ENCODE measurements around the gene RPS6KA5.

RPS6KA5 gene

DNA sequence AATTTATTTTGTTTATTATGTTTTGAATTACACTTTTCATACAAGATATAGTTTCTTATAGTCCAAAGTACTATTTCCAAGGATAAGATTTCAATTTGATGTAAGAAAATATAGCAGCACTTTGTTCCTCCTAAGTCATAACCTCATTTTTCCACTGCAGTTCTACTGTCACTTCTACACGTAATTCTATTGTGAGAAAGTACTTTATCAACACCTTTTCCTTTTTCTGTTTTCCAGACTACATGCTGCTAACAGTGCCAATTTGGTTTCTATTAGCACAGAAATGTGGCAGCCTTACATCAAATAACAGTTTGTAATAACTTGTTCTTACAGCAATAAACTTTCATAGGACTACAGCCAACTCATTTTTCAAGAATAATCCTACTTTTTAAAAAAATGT is 45.0 kb downstream of the RPS6KA5 start:
- no peak overlapping the region for H3K27ac ChIP-seq
- TF ChIP-seq, protein P1, sequence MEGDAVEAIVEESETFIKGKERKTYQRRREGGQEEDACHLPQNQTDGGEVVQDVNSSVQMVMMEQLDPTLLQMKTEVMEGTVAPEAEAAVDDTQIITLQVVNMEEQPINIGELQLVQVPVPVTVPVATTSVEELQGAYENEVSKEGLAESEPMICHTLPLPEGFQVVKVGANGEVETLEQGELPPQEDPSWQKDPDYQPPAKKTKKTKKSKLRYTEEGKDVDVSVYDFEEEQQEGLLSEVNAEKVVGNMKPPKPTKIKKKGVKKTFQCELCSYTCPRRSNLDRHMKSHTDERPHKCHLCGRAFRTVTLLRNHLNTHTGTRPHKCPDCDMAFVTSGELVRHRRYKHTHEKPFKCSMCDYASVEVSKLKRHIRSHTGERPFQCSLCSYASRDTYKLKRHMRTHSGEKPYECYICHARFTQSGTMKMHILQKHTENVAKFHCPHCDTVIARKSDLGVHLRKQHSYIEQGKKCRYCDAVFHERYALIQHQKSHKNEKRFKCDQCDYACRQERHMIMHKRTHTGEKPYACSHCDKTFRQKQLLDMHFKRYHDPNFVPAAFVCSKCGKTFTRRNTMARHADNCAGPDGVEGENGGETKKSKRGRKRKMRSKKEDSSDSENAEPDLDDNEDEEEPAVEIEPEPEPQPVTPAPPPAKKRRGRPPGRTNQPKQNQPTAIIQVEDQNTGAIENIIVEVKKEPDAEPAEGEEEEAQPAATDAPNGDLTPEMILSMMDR (IDR thresholded peaks at IDR 0.05) = no peak
- TF ChIP-seq ZFX (IDR thresholded peaks at IDR 0.05; ENCODE audit: borderline replicate concordance) = no peak

DNA sequence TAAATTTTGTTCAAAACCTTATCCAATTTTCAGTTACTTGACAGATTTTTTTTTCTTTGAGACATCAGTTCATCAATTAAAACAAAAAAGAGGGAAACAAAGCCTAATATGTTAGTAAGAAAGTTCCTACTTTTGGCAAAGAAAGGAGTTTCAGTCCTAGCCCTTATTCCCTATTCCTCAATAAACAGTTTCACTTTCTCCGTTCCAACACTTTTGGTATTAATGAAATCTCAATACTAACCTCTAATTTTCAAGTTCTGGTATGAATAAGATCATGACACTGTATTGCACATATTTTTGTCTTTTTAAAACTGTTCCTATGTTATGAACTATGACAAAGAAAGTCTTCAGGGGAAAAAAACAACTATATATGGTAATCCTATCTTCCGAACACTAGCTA is 48.4 kb downstream of the RPS6KA5 start:
- H3K27ac ChIP-seq = no peak overlapping the region
- TF ChIP-seq, protein P1 (IDR thresholded peaks at IDR 0.05) = no peak
- no peak for TF ChIP-seq ZFX (IDR thresholded peaks at IDR 0.05; ENCODE audit: borderline replicate concordance)

DNA sequence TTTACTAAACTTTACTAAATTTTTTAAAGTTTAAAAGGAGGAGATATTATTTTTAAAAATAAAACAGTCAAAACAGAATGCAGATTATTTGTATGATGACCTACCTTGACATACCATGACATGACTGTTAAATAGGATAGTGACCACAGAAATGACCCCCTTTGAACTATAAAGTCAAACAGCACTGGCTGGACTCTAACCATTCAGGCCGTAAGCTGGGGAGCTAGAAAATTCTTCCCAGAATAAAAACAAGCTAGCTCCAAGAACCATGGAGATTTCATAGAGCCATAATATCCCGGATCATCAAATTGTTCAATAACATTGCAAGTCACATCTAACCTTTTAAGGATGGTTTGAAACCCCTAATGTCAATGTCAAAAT is 50.3 kb downstream of the RPS6KA5 start:
- no peak overlapping the region for H3K27ac ChIP-seq
- TF ChIP-seq ZFX (IDR thresholded peaks at IDR 0.05; ENCODE audit: borderline replicate concordance) = no peak
- TF ChIP-seq, protein P1 (IDR thresholded peaks at IDR 0.05) = no peak

DNA sequence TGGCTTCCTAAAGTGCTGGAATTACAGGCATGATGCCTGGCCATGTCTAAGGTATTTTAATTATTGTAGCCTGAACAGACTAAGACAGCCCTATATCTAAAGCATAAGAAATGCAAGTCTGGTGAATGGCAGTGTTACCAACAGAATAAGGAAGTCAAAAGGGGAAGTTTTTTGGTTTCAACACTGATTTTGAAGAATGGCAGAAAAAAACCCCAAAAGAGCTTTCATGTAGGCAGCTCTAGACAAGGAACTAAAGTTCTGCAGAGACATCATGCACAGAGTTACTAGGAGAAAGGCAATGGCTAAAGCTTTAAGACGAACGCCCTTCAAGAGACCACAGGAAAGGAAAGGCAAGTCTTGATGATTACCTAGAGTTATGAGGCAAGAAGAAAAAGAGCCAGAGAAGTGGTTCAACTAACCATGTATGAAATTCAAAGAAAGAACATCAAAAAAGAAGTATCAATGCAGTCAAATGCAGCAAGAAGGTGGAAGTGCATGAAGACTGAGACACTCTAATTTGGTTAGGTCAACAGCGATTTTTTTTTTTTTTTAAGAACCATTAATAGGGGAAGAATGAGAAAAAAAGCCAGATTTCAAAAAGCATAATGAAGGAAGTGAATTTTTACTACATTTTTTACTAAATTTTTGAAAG is 50.8 kb downstream of the RPS6KA5 start:
- TF ChIP-seq ZFX (IDR thresholded peaks at IDR 0.05; ENCODE audit: borderline replicate concordance) = no peak
- TF ChIP-seq, protein P1 (IDR thresholded peaks at IDR 0.05) = no peak
- no peak overlapping the region for H3K27ac ChIP-seq

DNA sequence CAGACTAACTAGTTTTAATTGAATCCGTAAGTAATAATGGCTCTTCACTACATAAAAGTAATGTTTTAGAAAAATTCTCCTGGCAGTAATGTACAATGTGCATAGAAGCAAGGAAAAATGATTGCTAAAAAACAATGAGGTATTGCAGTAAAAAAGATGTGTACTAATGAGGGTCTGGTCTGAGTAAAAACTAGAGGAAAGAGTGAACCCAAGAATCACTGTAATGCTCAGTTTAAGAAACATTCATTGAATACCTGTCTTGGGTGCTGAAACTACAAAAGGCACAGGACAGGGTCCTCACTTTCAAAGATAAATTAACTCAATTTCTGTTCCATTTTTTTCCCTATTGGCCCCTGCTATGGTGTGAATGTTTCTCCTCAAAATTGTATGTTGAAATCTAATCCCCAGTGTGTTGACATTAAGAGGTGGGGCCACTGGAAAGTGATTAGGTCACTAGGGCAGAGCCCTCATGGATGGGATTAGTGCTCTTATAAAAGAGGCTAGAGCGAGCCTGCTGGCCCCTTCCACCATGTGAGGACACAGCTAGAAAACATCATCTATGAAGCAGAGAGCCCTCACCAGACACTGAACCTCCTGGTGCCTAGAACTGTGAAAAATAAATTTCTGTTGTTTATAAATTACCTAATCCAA is 51.6 kb downstream of the RPS6KA5 start:
- no peak for TF ChIP-seq ZFX (IDR thresholded peaks at IDR 0.05; ENCODE audit: borderline replicate concordance)
- H3K27ac ChIP-seq = no peak overlapping the region

DNA sequence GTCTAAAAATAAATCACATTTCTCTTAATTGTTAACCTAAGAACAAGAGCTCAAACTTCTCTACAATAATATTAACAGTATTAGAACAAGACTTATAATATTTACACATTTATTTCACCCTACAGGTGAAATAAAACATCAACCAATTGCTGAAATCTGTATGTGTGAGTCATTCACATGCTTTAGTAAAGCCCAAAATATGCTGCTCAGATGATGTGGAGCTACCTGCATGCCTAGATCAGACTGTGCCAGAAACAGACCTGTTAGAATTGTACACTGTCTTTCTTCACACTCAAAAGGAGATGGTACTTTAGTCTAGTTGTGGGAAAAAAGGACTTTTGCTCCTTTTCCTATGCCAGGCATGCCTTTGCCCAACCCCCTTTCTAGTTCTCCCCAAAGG is 54.7 kb downstream of the RPS6KA5 start:
- H3K27ac ChIP-seq = no peak overlapping the region
- TF ChIP-seq ZFX (IDR thresholded peaks at IDR 0.05; ENCODE audit: borderline replicate concordance) = no peak
- TF ChIP-seq, protein P1 (IDR thresholded peaks at IDR 0.05) = no peak

DNA sequence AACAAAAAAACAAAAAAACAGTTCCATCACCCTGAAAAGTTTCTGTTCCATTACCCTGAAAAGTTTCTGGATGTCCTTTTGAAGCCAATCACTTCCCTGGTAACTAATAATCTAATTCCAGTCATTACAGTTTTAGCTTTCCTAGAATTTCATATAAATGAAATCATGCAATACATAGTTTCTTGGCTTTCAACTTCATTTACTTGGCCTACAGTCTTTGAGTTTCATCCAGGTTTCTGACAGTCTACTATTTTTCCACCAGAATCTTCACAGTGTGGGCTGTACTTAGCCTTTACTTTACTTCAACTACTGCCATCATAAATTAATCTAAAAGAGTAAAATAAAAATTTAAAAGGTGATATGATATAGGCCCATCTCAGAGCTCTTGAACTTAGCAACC is 55.5 kb downstream of the RPS6KA5 start:
- TF ChIP-seq ZFX (IDR thresholded peaks at IDR 0.05; ENCODE audit: borderline replicate concordance) = no peak
- TF ChIP-seq, protein P1 (IDR thresholded peaks at IDR 0.05) = no peak

More for the DNA sequence above, 55.5 kb downstream of the RPS6KA5 start:
- H3K27ac ChIP-seq = no peak overlapping the region
